Gastroesophageal sphincter (tissue), 3 donors: ENCODE results near the gene PLPPR3.

Experiments used
- CTCF ChIP-seq, 4 experiments: fragments of 200-600 bp in 2 of 4; fragments of 450-650 bp in 2 of 4; sonication (generic) in 1 of 4; IDR thresholded peaks; one replicate each; pipeline ENCODE4 v1.5.1; 2017 to 2019; ENCODE audit warnings: antibody characterized with exemption in 4 of 4, mild to moderate bottlenecking in 2 of 4, moderate library complexity in 2 of 4
- POLR2A ChIP-seq, 2 donors: fragments of 450-650 bp; IDR thresholded peaks; one replicate each; pipeline ENCODE4 v1.6.1; 2017; ENCODE audit warnings: antibody characterized with exemption in 2 of 2, mild to moderate bottlenecking in 2 of 2, moderate library complexity in 1 of 2
- POLR2AphosphoS5 ChIP-seq: sonication (generic); formaldehyde crosslinking; IDR thresholded peaks from one replicate; pipeline ENCODE4 v1.6.1; 2017; ENCODE audit warnings: antibody characterized with exemption

GRCh38 chr19:791567-792305, 30.0 kb downstream of the PLPPR3 start:
- TF ChIP-seq CTCF (IDR thresholded peaks at IDR 0.05) (no peak), POLR2A (IDR thresholded peaks at IDR 0.05) (no peak), POLR2AphosphoS5 (no peak)
